Loucy (cell line): ENCODE data around the gene OR5B3.

Experiments
- H2AFZ ChIP-seq: fragments of 200-600 bp; sonication (generic); 2 replicates; pipeline ENCODE4 v1.6.0; 2016; ENCODE audit warnings: antibody characterized with exemption, mild to moderate bottlenecking, low read length, moderate library complexity
- H3F3A ChIP-seq: fragments of 200-600 bp; 2 replicates; pipeline ENCODE4 v1.6.0; 2016; ENCODE audit warnings: antibody characterized with exemption, low read depth, mild to moderate bottlenecking
- H3K27me3 ChIP-seq: fragments of 200-600 bp; sonication (generic); 2 replicates; pipeline ENCODE4 v1.6.1; 2014; ENCODE audit warnings: low read length, mild to moderate bottlenecking; ENCODE audit not compliant: insufficient read depth, poor library complexity, severe bottlenecking
- H3K36me3 ChIP-seq: fragments of 200-600 bp; sonication (generic); 2 replicates; pipeline ENCODE4 v1.6.1; 2016; ENCODE audit warnings: low read length; ENCODE audit not compliant: insufficient read depth
- H3K4me1 ChIP-seq: fragments of 200-600 bp; sonication (generic); 2 replicates; pipeline ENCODE4 v1.5.1; 2014; ENCODE audit warnings: low read length, mild to moderate bottlenecking; ENCODE audit not compliant: insufficient read depth, poor library complexity, severe bottlenecking
- H3K4me2 ChIP-seq: fragments of 200-600 bp; sonication (generic); 2 replicates; pipeline ENCODE4 v1.6.0; 2014; ENCODE audit warnings: antibody characterized with exemption, low read length, low read depth, mild to moderate bottlenecking; ENCODE audit not compliant: poor library complexity, severe bottlenecking
- H3K4me3 ChIP-seq: fragments of 200-600 bp; sonication (generic); 2 replicates; pipeline ENCODE4 v1.5.1; 2014; ENCODE audit warnings: low read length, mild to moderate bottlenecking, mixed read lengths; ENCODE audit not compliant: poor library complexity, severe bottlenecking
- H3K79me2 ChIP-seq: fragments of 200-600 bp; sonication (generic); 2 replicates; pipeline ENCODE4 v1.6.1; 2014; ENCODE audit warnings: low read length; ENCODE audit not compliant: insufficient read depth
- H3K9ac ChIP-seq: fragments of 200-600 bp; sonication (generic); 2 replicates; pipeline ENCODE4 v1.6.0; 2014; ENCODE audit warnings: mild to moderate bottlenecking, low read depth, low read length, moderate library complexity; ENCODE audit not compliant: poor library complexity, severe bottlenecking
- H3K9me2 ChIP-seq: fragments of 200-600 bp; sonication (generic); replicated peaks from 2 replicates; pipeline ENCODE4 v1.6.1; 2016; ENCODE audit warnings: low read depth, low read length, mixed read lengths
- H3K9me3 ChIP-seq: fragments of 200-600 bp; sonication (generic); 2 replicates; pipeline ENCODE4 v1.6.1; 2014; ENCODE audit warnings: mild to moderate bottlenecking, antibody characterized with exemption, low read length, low read depth; ENCODE audit not compliant: insufficient read depth
- H4K20me1 ChIP-seq: fragments of 200-600 bp; sonication (generic); 2 replicates; pipeline ENCODE4 v1.6.0; 2014; ENCODE audit warnings: antibody characterized with exemption, low read length, mild to moderate bottlenecking; ENCODE audit not compliant: insufficient read depth, poor library complexity, severe bottlenecking
- CTCF ChIP-seq: fragments of 200-600 bp; sonication (generic); conservative IDR thresholded peaks from 2 replicates; pipeline ENCODE4 v1.5.1; 2014; ENCODE audit warnings: mild to moderate bottlenecking, antibody characterized with exemption, low read length
- EZH2phosphoT487 ChIP-seq: fragments of 200-600 bp; IDR thresholded peaks from 2 replicates; pipeline ENCODE4 v1.6.1; 2018; ENCODE audit warnings: antibody characterized with exemption, mild to moderate bottlenecking, moderate library complexity, borderline replicate concordance

OR5B3 gene

DNA sequence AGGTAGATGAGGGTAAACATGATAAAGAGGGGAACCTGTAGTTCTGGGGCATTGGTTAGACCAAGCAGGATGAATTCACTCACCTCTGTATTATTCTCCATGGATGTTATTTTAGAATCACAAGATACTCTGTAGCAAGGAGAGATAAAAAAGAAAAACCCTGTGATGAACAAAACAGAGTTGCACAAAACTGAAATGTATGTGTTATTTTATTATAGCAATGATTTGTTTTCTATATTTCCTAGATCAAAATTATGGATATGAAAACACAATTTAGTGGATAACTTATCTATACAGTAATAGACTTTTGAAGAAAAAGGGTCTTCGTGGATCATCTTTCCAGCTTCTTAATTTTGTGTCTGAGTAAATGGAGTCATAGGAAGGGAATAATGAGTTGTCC, 47.7 kb downstream of the OR5B3 start, which contains the start of gene OR5B17:
Gene OR5B17, minus strand, starts transcription at position 101 of the 400 bp plus-strand sequence. Its CDS starts 0 bp downstream, at position 101.
- Histone ChIP-seq H4K20me1 (no peaks in the 10 kb centered on the region), H3F3A (no peaks in the 10 kb centered on the region)
- no peak for TF ChIP-seq CTCF
- no peak for TF ChIP-seq EZH2phosphoT487

DNA sequence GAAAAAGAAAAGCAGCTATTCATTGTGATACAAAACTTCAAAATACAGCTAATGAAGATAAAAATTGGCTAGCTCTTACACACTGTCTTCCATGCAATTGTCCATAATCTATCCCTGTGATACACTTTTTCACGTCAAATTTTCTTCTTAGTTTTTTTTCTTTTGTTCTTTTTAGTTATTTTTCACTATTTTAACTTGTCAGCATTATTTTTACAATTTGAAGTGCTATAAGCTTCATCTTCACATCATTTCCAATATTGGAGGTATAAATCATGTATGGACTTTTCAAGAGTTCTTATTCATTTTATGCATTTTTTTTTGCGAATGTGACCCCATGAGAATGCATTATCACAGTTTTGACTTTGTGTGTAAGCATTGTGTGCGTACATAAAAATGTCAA, 51.9 kb downstream of the OR5B3 start:
- no peaks in the 10 kb centered on the region for H4K20me1 ChIP-seq
- no peak overlapping the region for H3K9ac ChIP-seq
- no peak for TF ChIP-seq CTCF
- TF ChIP-seq EZH2phosphoT487 = no peak
- no peak overlapping the region for H3K4me2 ChIP-seq
- no peaks in the 10 kb centered on the region for H3K4me1 ChIP-seq
- no peaks in the 10 kb centered on the region for H3K36me3 ChIP-seq
- no peaks in the 10 kb centered on the region for H3K9me2 ChIP-seq
- H3K27me3 ChIP-seq = no peaks in the 10 kb centered on the region
- H3K79me2 ChIP-seq = no peaks in the 10 kb centered on the region
- no peaks in the 10 kb centered on the region for H3F3A ChIP-seq
- no peaks in the 10 kb centered on the region for H3K9me3 ChIP-seq
- no peak overlapping the region for H2AFZ ChIP-seq
- H3K4me3 ChIP-seq = no peak overlapping the region

More for the DNA sequence above, 47.7 kb downstream of the OR5B3 start, which contains the start of gene OR5B17:
- H3K27me3 ChIP-seq = no peaks in the 10 kb centered on the region
- H3K4me3 ChIP-seq = no peak within 1 kb of the TSS
- H3K9me2 ChIP-seq = no peaks in the 10 kb centered on the region
- H3K9ac ChIP-seq = no peak within 1 kb of the TSS
- no peak within 1 kb of the TSS for H3K4me2 ChIP-seq
- no peaks in the 10 kb centered on the region for H3K9me3 ChIP-seq
- H3K79me2 ChIP-seq = no peaks in the 10 kb centered on the region
- no peaks in the 10 kb centered on the region for H3K4me1 ChIP-seq
- H3K36me3 ChIP-seq = no peaks in the 10 kb centered on the region
- no peak within 1 kb of the TSS for H2AFZ ChIP-seq
